Stimulated activated CD4-positive, alpha-beta T cell treated with anti-CD3 and anti-CD28 coated beads, Interleukin-15, amount 100 ng/mL, for 24 hours (primary cell): ENCODE data around the gene P4HB.

Experiments
- DNase-seq: peaks from one replicate; pipeline ENCODE4 v3.0.0-alpha.2; 2020

P4HB gene

DNA sequence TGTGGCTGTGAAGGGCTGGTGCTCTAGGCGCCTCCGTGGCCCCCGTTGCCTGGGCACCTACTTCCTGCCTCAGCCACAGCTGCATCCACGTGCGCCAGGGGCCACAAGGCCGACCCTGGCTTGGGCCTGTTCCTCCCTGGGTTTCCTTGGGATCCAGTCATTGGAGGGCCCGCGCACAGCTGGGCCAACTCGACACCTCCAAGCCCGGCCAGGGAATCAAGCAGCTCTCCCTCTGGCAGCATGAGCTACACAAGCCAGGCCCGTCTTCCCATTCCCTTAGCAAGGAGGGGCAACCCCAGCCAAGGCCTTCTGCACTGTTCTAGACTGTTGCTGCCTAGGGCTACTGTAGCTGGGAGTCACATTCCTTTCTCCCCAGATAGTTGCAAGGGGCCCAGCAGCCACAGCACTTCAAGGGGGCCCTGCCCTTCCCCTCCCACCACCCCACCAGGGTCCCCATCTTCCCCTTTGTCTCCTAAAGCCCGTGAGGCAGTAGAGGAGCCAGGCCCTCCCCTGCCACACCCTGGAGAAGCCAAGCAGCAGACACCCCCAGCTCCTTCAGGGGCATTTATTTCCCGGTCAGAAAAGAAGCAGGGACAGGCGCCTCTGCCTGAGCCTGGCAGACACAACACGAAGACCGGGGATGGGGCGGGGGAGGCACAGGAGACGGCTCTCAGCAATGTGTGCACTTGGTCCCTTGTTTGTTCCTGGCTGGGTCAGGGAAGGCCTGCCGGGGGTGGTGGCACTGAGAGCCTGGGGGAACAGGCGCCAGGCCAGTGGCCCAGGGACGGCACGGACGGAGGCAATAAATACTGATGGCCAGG, 7.0 kb upstream of the P4HB start:
- peak; percentile 52 for DNase-seq

DNA sequence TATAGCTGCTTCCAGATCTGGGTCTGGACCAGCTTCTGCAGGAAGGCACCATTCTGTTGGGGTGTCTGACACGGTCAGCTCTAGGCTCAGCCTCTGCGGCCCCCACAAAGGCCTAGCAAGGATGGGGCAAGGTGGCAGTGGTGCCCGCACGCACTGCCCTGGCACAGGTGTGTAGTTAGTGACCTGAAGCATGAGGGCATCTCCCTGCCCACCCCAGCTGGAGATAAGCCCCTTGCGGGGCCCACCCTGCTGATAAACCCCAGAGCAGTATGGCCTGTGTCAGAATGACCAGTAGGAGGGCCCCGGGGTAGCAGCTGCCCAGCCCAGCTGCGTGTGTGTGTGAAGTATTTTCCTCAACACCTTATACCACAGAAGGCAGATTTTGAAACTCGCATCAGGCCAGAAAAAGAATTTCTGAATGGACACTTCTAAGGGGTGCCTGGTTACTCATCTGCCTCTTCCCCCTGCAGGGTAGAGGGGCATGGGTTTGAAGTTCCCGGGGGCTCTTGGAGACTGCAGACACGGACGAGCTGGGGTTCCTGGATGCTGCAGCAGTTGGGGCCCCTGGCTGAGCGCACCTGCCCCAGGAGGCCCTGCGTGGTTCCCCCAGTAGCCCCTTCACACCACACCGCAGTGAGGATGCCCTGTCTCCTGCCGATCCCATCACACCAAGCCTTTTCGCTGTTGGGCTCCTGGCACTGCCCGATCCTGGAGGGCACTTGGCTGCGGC, 6.3 kb upstream of the P4HB start:
- DNase-seq = peak; percentile 39

DNA sequence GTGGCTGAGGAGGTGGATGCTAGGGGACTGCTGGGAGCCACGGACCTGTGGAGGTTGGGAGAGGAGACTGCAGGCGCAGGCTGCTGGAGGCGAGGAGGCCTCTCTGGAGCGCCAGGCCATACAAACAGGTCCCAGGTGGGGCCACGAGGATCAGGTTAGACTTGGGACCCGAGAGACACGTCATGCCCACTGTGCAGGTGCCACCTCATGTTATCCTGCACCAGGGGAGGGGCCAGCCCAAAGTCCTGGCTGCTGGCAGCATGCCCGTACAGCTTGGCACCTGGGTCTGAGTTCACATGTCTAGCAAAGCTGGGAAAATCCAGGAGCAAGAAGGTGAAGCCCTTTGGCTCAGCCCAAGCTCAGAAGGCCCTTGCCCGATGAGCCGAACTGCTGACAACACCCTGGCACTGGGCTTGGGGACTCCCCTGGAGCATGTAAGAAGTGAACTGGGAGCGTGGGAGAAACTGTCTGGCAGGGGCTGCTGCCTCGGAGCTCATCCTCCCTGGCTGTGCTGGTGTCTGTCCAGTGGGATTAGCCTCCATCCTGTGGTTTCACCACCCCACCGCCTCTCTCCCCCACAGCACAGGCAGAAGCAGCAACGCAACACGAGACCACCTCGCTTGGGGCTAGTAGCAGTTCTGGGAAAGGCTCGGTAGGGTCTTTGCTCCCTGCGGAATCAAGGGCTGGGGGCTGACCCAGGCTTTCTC, 5.6 kb upstream of the P4HB start:
- peak; percentile 37 for DNase-seq

DNA sequence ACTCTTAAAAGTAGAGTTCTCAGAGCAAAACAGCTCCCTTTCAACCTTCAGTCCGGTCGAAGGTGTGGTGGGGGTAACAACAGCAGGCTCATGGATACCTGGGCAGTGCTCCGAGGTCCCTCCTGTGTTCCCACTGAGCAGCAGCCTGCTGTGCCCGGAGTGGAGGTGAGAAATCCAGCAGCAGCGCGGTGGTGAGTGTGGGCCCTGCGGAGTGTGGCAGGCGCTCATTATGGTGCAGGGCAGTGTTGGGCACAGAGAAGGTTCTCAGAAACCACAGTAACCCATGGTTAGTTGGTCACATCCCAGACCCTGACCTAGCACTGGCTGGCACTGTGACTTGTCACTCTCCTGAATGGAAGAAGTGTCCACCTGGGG, 5.0 kb upstream of the P4HB start:
- no peak for DNase-seq

DNA sequence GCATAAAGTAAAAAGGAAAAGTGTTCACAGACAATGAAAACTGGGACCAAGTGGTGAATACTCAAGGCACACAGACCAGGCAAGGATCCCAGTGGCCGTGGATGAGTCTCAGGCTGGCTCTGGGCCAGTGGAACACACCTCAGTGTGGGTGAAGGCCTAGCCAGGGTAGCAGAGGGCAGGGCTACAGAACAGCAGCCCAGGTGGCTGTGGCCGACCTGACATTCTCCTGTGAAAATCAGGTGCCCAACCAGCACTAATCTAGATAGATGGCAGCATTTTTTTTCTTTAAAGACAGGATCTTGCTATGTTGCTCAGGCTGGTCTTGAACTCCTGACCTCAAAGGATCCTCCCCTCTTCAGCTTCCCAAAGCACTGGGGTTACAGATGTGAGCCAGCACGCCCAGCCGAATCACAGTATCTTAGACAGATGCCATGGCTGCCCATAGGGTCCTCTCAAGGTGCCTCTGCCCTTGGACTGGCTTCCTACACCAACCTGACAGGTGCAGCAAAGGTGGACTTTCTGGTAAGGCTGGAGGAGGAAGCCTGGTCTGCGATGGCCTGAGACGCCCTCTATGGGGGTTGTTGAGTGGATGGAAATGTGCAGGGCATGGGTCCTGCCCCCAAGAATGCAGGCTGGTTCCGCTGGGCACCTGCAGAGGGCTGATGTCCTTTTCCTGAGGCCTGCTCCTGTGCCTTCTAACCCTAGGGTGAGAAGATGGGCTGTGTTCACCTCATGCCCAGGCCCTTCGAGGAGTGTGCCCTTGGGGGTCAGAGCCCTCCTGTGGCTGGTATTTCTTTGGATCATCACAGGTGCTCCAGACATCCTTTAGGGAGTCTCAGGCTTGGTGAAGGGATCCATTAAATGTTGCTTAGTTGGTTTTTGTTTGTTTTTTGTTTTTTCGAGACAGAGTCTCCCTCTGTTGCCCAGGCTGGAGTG, 3.8 kb upstream of the P4HB start:
- DNase-seq = no peak

DNA sequence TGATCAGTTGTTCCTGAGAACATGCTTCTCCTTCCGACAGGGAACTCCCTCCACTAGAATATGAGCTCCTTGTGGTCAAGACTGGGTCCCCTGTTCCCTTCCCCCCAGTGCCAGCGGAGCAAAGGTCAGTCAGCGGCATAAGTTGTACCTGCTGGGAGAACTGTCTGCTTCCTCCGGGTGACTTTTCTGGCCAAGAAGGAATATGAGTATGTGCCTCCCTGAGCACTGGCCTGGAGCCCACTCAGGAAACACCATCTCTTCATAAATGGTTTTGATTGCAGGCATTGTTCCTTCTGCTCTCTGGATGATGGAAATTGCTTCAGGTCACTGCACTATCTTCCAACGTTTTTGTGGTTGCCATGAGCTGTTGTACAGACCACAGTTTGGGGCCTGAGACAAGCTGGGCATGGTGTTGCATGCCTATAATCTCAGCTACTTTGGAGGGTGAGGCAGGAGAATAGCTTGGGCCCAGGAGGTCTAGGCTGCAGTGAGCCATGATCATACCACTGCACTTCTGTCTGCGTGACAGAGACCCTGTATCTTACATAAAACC, 2.9 kb upstream of the P4HB start:
- no peak for DNase-seq

DNA sequence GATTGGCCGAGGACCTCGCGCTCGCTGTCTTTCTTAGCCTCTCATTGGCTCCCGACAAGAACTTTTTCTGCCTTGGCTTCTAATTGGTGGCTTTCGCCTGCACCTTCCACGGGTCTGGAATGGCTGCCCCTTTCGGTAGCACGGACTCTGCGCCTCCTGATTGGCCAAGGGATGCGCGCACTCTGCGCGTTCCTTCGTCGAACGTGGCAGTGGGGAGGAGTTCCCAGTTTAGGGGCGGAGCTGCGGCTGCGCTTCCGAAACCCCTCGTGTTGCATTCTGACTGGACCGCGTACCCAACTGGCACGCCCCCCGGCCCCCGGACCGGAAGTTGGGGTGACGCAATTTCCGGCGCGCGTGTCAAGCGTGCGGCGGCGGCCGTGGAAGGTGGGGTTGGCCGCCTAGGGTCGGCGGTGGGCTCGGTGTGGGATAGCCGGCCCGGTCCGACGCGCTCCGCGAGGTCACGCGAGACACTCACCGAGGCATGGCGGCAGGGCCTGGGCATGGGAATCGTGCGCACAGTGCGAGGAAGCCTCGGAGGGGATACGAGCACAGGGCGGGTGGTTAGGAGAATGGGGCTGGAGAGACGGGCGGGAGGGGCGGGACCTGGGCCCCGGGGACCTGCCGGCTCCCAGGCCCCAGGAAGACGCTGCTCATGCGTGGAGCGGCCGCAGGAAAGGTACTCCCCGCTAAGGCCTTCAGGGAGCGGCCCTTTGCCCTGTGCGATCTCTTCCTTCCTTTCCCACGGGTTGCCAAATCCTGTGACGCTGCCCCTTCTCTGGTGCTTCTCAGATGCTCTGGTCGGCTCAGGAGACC, 627 bp upstream of the P4HB start:
- peak; percentile 99 for DNase-seq

DNA sequence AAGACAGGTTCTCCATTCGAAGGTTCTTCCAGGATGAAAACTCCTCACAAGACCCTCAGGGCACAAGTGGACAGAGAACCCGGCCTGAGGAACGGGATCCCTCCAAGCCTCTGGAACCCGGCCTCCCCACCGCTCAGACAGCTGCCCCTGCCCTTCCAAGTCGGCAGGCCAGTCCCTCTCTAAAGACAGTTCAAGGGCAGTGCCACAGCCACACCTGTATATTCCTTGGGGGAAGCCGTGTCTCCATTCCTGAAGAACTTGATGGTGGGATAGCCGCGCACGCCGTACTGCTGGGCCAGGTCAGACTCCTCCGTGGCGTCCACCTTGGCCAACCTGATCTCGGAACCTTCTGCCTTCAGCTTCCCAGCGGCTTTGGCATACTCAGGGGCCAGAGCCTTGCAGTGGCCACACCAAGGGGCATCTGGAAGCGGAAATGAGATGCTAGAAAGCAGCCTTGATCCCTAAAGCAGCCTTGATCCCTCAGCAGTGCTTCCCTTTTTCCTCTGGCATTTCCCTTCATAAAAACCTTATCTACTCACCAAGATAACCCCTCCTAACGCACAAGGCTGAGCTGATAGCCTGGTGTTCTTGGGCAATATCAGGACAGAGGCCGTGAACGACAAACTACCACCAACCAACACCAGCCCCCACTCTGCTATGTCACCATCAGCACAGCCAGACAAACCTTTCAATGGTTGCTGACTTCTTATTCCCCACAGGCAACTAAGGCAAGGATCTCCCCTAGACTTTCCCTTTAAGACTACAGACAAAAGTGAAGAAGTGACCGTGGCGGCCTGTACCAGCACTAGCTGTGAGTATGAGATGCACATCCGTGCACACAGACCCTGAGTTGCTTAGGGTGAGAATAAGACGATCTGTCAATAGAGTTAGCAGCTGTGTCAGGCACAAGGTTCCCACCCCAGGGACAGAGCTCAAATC, 1.1 kb downstream of the P4HB start:
- no peak for DNase-seq

DNA sequence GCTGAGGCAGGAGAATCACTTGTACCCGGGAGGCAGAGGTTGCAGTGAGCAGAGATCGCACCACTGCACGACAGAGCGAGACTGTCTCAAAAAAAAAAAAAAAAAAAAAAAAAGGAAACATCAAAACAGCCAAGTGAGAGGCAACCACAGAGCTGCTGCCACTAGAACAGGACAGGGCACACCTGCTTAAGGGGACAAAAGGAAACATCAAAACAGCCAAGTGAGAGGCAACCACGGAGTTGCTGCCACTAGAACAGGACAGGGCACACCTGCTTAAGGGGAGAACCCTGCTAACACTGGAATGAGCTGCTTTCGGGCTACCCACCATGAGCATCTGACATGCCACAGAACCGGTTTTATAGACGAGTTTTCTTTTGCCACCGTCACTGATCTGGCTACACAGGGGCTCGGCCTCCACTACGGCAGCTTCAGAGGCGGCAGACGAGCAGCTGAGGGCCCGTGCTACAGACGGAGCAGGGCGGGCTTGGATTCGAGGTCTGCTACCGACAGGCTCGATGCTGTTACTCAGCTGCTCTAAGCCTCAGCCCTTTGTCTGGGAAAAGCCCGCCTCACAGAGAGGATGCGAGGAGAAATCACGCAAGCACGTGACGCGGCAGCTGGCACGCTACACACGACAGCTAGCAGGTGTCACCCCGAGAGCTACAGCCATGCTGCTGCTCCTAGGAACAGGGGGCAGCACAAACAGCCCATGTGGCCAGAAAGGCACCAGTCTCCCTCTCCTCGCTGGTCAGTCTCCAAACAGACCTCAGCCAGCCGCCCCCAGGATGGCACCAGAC, 2.0 kb downstream of the P4HB start:
- DNase-seq = no peak

DNA sequence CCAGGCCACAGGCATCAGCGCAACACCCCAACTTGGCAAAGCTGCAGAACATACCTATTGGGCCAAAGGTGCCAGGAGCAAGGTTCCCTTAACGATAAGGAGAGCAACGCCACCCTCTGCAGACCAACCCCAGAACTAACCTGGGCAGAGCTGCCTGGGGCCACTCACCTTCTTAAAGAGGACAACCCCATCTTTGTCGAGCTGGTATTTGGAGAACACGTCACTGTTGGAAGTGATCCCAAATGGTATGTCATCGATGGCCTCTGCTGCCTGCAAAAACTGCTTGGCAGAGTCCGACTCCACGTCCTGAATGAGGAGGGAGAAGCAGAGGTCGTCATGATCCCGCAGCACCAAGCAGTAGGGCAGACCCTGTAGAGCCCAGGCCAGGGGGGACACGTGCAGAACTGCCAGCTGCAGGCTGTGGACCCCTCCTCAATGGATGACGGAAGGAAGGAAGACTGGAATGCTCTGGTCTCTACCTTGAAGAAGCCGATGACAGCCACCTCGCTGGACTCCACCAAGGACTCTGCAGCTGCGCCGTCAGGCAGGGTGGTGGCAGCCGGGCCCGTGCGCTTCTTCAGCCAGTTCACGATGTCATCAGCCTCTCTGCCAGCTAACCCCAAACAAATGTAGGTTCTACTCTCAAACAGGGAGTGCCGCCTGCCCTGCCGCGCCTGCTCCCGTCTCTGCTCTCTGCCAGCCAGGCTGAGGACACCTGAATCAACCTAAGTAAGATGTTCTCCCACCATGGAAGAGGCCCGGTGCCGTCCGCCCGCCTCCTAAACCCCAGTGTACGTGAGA, 5.2 kb downstream of the P4HB start:
- DNase-seq = no peak

DNA sequence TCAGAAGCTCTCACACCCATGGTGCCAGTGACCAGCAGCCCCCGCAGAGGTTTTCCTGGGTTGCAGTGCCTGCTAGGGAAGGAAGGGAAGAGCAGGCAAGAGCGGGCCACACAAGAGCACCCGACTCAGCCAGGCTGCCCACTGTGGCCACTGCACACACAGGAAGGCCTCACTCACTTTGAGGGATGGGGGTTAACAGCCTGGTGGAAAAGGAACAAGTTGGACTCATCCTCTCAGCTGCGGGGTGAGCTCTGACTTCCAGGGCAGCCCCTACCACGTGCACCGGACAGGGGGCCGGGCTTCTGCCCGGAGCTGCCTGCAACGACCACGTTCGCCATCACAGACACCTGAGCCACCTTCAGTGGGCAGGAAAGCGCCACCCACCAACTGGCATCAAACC, 8.1 kb downstream of the P4HB start:
- DNase-seq = no peak

DNA sequence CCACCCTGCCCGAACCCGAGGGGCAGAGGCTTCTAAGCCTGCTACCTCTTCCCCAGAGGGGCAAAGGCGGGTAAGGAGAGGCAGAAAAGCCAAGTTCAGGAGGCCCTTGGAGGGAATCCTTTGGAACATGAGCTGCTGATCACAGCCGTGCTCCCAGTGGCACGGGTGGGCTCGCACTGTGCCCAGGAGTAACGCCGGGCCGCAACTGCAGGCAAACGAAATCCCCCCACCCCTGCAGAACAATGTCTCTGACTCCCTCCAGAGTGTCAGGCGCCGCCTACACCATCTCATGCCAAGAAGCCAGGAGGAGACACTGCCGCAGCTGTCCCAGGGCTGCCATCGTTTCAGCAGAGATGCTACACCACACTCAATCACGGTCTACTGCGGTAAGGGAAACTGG, 8.9 kb downstream of the P4HB start:
- no peak for DNase-seq

DNA sequence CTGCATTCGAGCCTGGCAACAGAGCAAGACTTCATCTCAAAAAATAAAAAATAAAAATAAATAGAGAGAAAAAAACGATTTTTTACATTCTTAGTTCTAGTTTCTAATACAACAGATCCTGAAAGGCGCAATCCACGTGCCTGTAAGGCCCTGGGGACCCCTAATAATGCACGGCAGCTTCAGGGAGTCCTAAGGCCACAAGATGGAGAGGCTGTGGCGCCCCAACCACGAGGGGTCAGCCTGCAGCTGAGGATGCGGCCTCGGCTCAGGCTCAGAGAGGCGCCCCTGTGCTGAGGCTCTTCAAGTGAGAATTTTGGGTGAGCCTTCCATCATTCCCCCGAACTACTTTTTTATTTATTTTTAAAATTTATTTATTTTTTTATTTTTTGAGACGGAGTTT, 10.9 kb downstream of the P4HB start:
- DNase-seq = no peak

DNA sequence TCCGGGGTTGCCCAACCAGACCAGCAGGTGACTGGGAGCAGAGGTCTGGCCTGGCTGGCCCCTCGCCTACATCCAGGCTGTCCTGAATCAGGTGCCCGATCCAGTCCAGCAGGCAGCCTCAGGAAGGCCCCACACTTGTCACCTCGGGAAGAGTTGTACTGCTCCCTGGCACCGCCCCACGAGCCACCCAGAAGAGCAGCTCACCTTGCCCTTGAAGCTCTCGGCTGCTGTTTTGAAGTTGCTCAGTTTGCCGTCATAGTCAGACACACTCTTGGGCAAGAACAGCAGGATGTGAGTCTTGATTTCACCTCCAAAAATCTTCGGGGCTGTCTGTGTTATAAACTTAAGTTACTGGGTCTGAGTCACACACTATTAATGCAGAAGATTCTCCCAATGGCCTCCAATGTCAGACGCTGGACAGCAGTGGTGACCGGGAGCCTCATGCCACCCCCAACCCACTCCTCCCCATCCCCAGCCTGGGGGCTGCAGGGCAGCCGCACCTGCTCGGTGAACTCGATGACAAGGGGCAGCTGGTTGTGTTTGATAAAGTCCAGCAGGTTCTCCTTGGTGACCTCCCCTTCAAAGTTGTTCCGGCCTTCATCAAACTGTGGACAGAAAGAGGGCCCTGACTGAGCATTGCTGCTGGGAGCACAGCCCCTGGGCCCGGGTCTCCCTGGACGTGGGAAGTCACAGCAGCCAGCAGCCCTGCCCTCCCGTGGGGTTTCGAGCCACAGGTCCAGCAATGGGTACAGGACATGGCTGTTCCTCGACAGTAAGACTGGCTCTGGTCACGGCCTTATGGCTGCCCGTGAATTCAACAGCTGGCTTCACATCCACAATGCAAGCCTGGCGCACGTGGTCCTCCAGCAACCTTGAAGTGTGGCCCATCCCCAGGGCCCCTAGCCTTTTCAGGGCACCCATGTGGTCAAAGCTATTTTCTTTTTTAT, 13.3 kb downstream of the P4HB start:
- DNase-seq = no peak

DNA sequence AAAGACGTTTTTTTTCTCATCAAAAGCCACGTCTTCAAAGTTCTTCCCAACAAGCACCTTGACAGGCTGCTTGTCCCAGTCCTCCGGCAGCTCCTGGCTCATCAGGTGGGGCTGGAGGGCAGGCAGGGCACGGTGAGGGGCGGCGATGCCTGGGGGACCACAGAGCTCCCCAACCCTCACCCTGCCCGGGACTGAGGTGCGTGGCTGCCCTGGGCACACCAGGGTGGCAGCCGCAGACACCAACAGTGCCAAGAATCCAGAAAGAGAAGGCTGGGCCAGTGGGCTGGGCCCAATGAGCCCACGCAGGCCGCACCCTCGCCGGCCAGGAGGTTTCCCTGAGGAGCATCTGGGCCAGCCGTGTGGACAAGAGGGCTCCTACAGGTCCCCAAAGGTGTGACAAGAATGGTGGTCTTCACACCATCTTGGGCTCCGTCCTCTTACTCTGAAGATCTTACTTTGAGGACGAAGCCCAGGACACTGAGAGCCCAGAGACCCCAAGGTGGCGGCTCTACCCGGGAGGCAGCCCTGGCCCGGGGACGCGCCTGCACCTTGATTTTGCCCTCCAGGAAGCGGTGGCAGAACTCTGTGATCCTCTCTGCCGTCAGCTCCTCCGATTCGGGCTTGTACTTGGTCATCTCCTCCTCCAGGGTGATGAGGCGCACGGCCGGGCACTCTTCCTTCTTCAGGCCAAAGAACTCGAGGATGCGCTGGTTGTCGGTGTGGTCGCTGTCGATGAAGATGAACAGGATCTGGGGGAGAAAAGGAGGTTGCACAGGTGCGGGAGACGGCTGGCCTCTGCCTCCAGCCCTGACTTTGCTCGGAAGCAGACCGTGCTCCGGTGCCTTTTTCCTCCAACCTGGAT, 14.2 kb downstream of the P4HB start:
- DNase-seq = no peak

DNA sequence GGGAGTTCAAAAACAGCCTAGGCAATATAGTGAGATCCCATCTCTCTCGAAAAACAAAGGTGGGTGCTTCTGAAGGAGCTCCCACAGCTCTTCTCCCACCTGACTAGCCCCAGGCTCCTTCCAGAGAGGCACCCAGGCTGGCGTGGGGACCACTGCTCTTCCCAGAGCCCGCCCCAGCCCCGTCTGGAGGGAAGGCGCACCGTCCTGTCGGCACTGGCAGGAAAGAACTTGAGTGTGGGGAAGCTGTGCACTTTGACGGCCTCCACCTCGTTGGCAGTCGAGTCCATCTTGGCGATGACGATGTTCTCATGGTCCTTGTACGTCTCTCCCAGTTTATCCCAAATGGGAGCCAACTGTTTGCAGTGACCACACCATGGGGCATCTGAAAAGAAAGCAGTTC, 15.0 kb downstream of the P4HB start:
- no peak for DNase-seq
